Lower leg skin (tissue), 3 donors: Measurements from ENCODE around the gene TSHZ2.

Experiments used
- CTCF ChIP-seq, 3 donors: fragments of 450-650 bp; IDR thresholded peaks; one replicate each; pipeline ENCODE4 v1.5.1; 2016; ENCODE audit warnings: antibody characterized with exemption in 3 of 3, mild to moderate bottlenecking in 3 of 3, moderate library complexity in 2 of 3
- POLR2A ChIP-seq, 2 donors: fragments of 450-650 bp; IDR thresholded peaks; one replicate each; pipeline ENCODE4 v1.6.1; 2016 to 2017; ENCODE audit warnings: antibody characterized with exemption in 2 of 2, mild to moderate bottlenecking in 1 of 2, moderate library complexity in 1 of 2

GRCh38 chr20:53245574-53245973, 273.4 kb downstream of the TSHZ2 start:
- no peak for TF ChIP-seq CTCF (IDR thresholded peaks at IDR 0.05)
- TF ChIP-seq POLR2A (IDR thresholded peaks at IDR 0.05): no peak
